Testis (tissue), 2 donors: Measurements from ENCODE around the gene SCAPER.

ENCODE experiments used
- POLR2A ChIP-seq: fragments of 450-650 bp; IDR thresholded peaks from one replicate; pipeline ENCODE4 v1.6.1; 2017; ENCODE audit warnings: antibody characterized with exemption, mild to moderate bottlenecking, moderate library complexity
- TF ChIP-seq, protein P1 (sequence below), 3 experiments: fragments of 450-650 bp in 2 of 3; fragments of 200-600 bp in 1 of 3; sonication (generic) in 1 of 3; IDR thresholded peaks; one replicate each; pipeline ENCODE4 v1.5.1; 2016 to 2019; ENCODE audit warnings: antibody characterized with exemption in 3 of 3, mild to moderate bottlenecking in 2 of 3, moderate library complexity in 1 of 3

- TF ChIP-seq, protein P1, sequence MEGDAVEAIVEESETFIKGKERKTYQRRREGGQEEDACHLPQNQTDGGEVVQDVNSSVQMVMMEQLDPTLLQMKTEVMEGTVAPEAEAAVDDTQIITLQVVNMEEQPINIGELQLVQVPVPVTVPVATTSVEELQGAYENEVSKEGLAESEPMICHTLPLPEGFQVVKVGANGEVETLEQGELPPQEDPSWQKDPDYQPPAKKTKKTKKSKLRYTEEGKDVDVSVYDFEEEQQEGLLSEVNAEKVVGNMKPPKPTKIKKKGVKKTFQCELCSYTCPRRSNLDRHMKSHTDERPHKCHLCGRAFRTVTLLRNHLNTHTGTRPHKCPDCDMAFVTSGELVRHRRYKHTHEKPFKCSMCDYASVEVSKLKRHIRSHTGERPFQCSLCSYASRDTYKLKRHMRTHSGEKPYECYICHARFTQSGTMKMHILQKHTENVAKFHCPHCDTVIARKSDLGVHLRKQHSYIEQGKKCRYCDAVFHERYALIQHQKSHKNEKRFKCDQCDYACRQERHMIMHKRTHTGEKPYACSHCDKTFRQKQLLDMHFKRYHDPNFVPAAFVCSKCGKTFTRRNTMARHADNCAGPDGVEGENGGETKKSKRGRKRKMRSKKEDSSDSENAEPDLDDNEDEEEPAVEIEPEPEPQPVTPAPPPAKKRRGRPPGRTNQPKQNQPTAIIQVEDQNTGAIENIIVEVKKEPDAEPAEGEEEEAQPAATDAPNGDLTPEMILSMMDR (IDR thresholded peaks at IDR 0.05) = no peak
- TF ChIP-seq POLR2A = no peak
Observed at GRCh38 chr15:76737573-76737972, 167.6 kb downstream of the SCAPER start.
